Lower lobe of right lung (tissue), 2 donors: ENCODE results near the gene PHOSPHO2. TPM values are rescaled to one million over a fixed set of nuclear protein-coding genes. Genes with fewer than 3 reads are reported as not detected.

ENCODE experiments used
- ATAC-seq, 2 donors: fragments of 200-7000 bp; cut with Tn5 transposase; one replicate each; pipeline ENCODE4 v1.9.1; 2020 to 2022; ENCODE audit warnings: mild to moderate bottlenecking in 2 of 2, moderate library complexity in 2 of 2
- DNase-seq: peaks from one replicate; pipeline ENCODE4 v3.0.0-alpha.2; 2020
- H3K27ac ChIP-seq: fragments of 200-600 bp; one replicate; pipeline ENCODE4 v1.8.0; 2022
- H3K27me3 ChIP-seq: fragments of 200-600 bp; one replicate; pipeline ENCODE4 v1.8.0; 2022; ENCODE audit warnings: low read depth
- H3K36me3 ChIP-seq: fragments of 200-600 bp; one replicate; pipeline ENCODE4 v1.8.0; 2022; ENCODE audit warnings: mild to moderate bottlenecking
- H3K4me1 ChIP-seq: fragments of 200-600 bp; one replicate; pipeline ENCODE4 v1.8.0; 2022
- H3K4me3 ChIP-seq: fragments of 200-600 bp; one replicate; pipeline ENCODE4 v1.8.0; 2022; ENCODE audit warnings: mild to moderate bottlenecking
- H3K9me3 ChIP-seq: fragments of 200-600 bp; one replicate; pipeline ENCODE4 v1.8.0; 2022
- CTCF ChIP-seq: fragments of 200-600 bp; IDR thresholded peaks from one replicate; pipeline ENCODE4 v1.8.0; 2022; ENCODE audit warnings: antibody characterized with exemption, mild to moderate bottlenecking
- intact Hi-C: fragments of 100-400 bp; cut with DNase I; formaldehyde crosslinking; loops from one replicate; pipeline ENCODE4 v1.11.0; 2022
- total RNA-seq: library from RNA; stranded (reverse); fragmentation: NEBNext Ultra II Directional; extraction: Animal tissue kit (Norgen Biotek cat#: 25700); gene quantifications from one replicate; pipeline ENCODE4 v1.2.1, GENCODE V29; 2021
- donor health status: DM: no; HTN: yes; CAD: no; lungs with severe emphysema.

Gene PHOSPHO2
- total RNA-seq, 1 donor from 2014 or later: 6.1 TPM

- DNase-seq (no peak), ATAC-seq (no peak)
- intact Hi-C loops: no loop called here
- Histone ChIP-seq H3K27me3 (no peaks in the 10 kb centered on the region), H3K36me3 (no peaks in the 10 kb centered on the region), H3K4me1 (no peaks in the 10 kb centered on the region), H3K9me3 (no peaks in the 10 kb centered on the region), H3K27ac (no peak overlapping the region), H3K4me3 (no peak overlapping the region)
- no peak for TF ChIP-seq CTCF
Measured at GRCh38 chr2:169748319-169748718, 54.0 kb downstream of the PHOSPHO2 start.

Other genes with a start within 250 kb of the PHOSPHO2 start
- 7.0 TPM for gene BBS5, start 215.0 kb upstream of the PHOSPHO2 start, total RNA-seq
- 0.68 TPM for gene KLHL41, start 184.8 kb upstream of the PHOSPHO2 start, total RNA-seq
- gene FASTKD1, start 120.6 kb upstream of the PHOSPHO2 start, total RNA-seq: 38.3 TPM
- gene PPIG, start 110.1 kb upstream of the PHOSPHO2 start, total RNA-seq: 51.7 TPM
- gene CFAP210, start 64 bp upstream of the PHOSPHO2 start, total RNA-seq: 0.95 TPM
- gene KLHL23, start 39.4 kb downstream of the PHOSPHO2 start, total RNA-seq: 8.8 TPM
- 76.3 TPM for gene SSB, start 104.4 kb downstream of the PHOSPHO2 start, total RNA-seq
- 33.2 TPM for gene METTL5, start 130.4 kb downstream of the PHOSPHO2 start, total RNA-seq
- gene UBR3, start 133.0 kb downstream of the PHOSPHO2 start, total RNA-seq: 46.7 TPM